Activated naive CD4-positive, alpha-beta T cell treated with anti-CD3 and anti-CD28 coated beads, Interleukin-2, amount 50 U/mL, for 24 hours (primary cell): ENCODE measurements around the gene FREY1.

Experiments used
- H3K27ac Mint-ChIP-seq: one replicate; pipeline ENCODE4 v1.8.0; 2021; ENCODE audit warnings: mild to moderate bottlenecking, mixed read lengths
- H3K27me3 Mint-ChIP-seq: one replicate; pipeline ENCODE4 v1.8.0; 2021; ENCODE audit warnings: mixed read lengths
- H3K36me3 Mint-ChIP-seq: one replicate; pipeline ENCODE4 v1.8.0; 2021; ENCODE audit warnings: mixed read lengths
- H3K4me1 Mint-ChIP-seq: one replicate; pipeline ENCODE4 v1.8.0; 2021; ENCODE audit warnings: mixed read lengths
- H3K4me3 Mint-ChIP-seq: one replicate; pipeline ENCODE4 v1.8.0; 2021; ENCODE audit warnings: mild to moderate bottlenecking, mixed read lengths
- H3K9me3 Mint-ChIP-seq: one replicate; pipeline ENCODE4 v1.8.0; 2021; ENCODE audit warnings: mixed read lengths

Gene FREY1

DNA sequence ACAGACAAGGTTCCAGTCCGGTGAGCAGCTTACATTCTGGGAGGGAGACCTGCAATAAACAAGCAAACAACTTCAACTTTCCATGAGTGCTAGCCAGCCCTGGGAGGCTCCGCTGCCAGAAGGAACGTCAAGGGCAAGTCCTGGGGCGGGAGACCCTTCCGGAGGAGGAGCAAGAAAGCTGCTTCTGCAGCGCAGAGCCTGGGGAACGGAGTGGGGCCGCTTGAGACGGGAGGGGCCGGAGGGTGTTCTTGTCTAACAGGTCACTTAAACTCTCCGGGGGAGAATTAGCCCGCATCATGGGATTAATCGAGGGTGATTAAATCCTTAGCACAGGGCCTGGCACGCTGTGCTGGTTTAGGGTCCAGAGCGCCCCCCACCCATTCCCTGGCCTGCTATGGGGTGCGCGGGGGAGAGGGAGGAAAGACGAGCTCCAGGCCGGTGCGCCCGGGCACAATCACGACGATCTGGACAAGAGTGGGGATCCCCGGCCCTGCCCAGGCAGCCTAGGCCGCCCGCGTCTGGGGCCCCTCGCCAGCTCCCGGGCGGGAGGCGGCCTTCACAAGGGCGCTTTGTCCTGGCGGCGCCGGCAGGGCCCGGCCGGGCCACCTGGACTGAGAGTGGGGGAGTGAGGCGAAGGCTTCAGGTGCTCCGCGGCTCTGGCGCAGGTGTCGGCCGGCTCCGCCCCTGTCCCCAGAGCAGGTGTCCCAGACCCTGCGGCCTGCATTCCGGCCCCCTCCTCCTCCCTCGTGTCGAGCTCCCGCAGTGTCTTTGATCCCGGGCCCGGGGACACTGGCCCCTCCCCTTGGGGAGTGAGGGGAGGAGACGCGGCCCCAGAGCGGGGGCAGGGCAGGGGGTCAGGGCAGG is 14.7 kb upstream of the FREY1 start:
- Mint-ChIP-seq H3K27ac (peak overlapping the region; percentile 23), H3K4me3 (peak overlapping the region; percentile 74), H3K36me3 (peaks cover 1% of the 10 kb centered on the region), H3K9me3 (no peaks in the 10 kb centered on the region), H3K4me1 (peaks cover 42% of the 10 kb centered on the region), H3K27me3 (peaks cover 11% of the 10 kb centered on the region)

DNA sequence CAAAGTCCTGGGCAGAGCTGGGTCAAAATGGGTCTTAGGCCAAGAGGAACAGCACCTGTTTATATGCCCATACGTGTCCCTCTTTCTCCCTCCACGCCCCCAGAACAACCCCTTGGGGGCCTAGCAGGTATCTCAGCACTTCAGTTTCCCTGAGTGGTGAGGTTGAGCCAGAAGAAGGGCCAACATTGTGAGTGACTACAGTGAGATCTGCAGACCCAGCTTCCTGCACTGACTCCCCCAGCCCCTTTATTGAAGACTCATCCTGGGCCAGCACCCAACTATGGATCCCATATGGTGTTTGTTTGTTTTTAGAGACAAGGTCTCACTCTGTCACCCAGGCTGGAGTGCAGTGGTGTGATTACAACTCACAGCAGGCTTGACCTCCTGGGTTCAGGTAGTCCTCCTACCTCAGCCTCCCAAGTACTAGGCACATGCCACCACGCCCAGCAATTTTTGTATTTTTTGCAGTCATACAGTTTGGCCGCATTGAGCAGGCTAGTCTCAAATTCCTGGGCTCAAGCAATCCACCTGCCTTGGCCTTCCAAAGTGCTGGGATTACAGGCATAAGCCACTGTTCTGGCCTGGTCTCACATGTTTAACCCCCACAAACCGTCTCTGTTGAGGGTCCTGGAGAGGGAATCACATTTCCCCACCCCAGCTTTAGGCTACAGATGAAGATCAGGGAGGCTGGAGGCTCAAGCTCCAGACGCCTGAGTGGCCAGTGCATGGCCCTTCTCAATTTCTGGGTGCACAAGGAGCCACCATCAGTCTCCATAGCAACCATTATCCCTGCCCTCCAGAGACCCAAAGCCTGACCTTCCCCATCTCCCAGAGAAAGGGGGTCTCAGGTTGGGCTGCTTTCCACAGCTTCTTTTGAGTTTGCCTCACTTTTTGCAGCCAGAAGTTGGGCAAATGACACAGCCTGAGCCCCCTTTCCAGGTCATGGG is 13.7 kb upstream of the FREY1 start:
- Mint-ChIP-seq H3K4me1 (peaks cover 51% of the 10 kb centered on the region), H3K9me3 (no peaks in the 10 kb centered on the region), H3K36me3 (peaks cover 1% of the 10 kb centered on the region), H3K4me3 (peak overlapping the region; percentile 74), H3K27ac (no peak overlapping the region), H3K27me3 (peaks cover 11% of the 10 kb centered on the region)

DNA sequence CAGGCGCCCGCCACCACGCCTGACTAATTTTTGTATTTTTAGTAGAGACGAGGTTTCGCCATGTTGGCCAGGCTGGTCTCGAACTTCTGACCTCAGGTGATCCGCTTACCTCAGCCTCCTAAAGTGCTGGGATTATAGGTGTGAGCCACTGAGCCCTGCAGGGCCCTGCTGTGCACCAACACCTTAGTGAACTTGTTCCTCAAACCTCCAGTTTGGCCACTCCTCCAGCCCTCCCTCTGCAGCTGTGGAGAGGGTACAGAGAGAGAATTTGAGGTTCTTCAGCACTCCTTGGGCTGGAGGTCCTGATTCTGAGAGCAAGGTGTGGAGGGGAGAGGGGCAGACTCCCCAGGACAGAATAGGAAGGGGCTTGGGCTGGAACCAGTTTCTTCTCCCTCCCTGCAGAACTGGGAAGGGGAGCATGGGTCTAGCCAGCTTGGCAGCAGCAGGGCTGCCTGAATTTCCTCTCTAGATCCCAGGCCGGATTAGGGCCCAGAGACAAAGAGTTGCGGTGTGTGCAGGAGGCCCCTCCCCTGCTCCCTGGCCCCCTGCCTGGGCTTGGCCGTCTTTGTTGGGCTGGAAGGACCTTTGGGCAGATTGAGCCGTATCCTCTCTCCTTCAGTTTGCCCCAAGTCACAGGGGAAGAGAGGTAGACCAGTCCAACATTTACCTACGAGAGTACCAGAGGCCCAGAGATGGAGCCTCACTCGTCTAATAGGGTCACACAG is 12.9 kb upstream of the FREY1 start:
- Mint-ChIP-seq H3K36me3 (peaks cover 1% of the 10 kb centered on the region), H3K4me3 (no peak overlapping the region), H3K27ac (no peak overlapping the region), H3K9me3 (no peaks in the 10 kb centered on the region), H3K4me1 (peaks cover 58% of the 10 kb centered on the region), H3K27me3 (peaks cover 11% of the 10 kb centered on the region)

DNA sequence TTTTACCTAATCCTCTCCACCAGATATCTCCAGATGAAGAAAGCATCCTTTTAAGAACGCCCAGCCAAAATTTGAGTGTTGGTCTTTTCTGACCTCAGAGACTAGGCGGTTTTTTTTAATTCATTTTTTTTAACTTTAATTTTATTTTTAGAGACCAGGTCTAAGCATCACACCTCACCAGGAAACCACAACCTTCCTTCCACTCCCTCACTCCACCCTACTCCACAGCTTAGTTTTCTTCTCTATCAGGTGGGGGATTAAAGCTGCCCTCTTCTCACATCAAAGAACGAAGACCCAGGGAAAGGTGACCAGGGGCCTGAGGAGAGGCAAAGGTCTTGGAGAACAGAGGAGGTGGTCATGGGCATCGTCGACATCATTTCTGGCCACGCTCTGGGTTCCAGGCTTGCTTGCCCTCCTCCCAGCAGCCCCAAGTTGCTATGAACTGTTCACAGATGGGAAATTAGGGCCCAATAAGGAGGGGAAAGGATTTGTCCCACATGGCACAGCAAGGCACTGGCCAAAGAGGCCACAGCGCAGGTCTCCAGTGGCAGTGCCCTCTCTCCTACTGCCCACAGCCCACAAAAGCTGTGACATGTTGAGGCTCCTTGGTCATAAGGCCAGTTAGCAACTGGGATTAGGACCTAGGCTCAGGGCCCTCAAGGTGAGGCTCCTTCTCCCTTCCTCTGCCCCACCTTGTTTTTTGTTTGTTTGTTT is 12.0 kb upstream of the FREY1 start:
- H3K4me3 Mint-ChIP-seq = peak overlapping the region; percentile 98
- H3K4me1 Mint-ChIP-seq = peaks cover 54% of the 10 kb centered on the region
- H3K27ac Mint-ChIP-seq = peak overlapping the region; percentile 90
- H3K9me3 Mint-ChIP-seq = no peaks in the 10 kb centered on the region
- H3K36me3 Mint-ChIP-seq = peaks cover 1% of the 10 kb centered on the region
- H3K27me3 Mint-ChIP-seq = peaks cover 8% of the 10 kb centered on the region

DNA sequence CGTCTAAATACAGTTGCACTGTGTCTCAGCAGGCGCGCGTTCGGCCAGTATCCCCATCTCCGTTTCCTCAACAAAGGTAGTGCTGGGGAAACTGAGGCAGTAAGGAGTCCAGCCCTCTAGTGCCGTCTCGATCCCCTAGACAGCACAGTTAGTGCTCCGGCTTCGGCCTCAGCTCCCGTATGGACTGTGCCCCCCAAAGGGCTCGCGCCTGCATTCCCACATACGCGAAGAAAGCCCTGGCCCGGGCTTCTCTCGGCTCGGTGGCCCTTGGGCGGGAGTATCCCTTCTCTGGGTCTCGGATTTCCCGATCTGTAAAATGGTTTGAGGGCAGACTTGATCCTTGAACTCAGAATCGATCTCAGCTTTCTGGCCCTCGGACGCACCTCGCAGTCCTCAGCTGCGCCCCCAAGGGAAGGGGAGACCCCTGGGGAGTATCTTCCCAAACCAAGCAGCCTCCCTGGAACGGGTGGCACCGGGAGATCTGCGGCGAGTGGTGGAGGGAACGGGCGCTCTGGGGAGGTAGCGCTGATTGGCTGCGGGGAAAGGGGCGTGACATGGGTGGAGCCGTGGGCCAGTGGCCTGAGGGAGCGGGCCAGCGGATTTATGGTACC is 11.4 kb upstream of the FREY1 start:
- Mint-ChIP-seq H3K4me3 (peak overlapping the region; percentile 98), H3K9me3 (no peaks in the 10 kb centered on the region), H3K27ac (peak overlapping the region; percentile 99), H3K36me3 (peaks cover 1% of the 10 kb centered on the region), H3K4me1 (peaks cover 53% of the 10 kb centered on the region), H3K27me3 (peaks cover 5% of the 10 kb centered on the region)

DNA sequence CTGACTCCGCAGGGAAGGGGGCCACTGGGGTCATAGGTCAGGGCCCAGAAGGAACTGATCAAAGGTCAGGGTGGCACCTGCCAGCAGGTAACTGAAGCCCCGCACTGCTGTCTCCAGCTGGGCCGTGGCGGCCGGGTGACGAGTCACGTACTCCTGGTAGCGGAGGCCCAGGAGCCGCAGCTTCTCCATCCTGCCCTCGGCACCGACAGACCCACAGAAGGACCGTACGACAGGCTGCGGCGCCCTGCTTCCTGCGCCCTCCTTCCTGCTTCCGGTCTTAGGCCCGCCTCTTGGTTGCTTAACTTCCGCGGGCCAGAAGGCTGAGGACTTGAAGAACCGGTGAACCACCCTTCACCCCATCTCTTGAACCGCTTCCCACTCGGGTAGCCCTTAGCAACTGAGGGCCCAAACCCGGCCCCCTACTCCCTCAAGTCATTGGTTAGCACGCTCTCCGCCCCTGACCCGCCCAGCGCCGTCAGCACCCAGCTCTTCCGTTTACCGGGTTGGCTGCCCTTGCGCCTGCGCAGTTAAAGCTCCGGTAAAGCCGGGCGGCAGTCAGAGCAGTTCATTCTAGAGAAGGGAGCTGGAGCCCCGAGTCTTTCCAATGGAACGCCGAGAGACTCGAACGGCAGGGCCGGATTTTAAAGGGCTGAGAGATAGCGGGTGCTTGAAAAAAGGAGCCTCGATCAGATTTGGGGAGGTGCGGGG is 10.7 kb upstream of the FREY1 start, which contains the start of gene PEX16:
Gene PEX16, minus strand, starts transcription at position 255 of the 708 bp plus-strand sequence. Its CDS starts 66 bp downstream, at position 189.
- Mint-ChIP-seq H3K36me3 (peaks cover 1% of the 10 kb centered on the region), H3K4me1 (peaks cover 49% of the 10 kb centered on the region), H3K4me3 (peak within 1 kb of the TSS; percentile 98), H3K27me3 (peaks cover 3% of the 10 kb centered on the region), H3K27ac (peak within 1 kb of the TSS; percentile 99), H3K9me3 (no peaks in the 10 kb centered on the region)

DNA sequence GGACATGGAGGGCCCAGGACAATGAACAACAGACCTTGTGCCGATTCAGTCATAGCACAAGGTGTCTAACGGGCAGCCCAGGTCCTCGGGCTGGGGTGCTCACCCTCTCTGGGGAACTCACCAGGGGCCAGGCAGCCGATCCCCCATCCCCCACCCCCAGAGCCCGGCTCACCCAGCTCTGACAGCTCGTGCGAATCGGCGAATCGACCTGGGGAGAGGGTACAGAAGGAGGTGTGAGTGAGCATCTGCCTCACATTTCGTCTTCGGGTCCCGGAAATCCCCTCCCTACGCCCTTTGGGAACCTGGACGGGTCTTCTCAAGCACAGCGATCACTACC is 10.2 kb upstream of the FREY1 start:
- peaks cover 3% of the 10 kb centered on the region for H3K27me3 Mint-ChIP-seq
- no peaks in the 10 kb centered on the region for H3K9me3 Mint-ChIP-seq
- peak overlapping the region; percentile 99 for H3K27ac Mint-ChIP-seq
- H3K4me1 Mint-ChIP-seq = peaks cover 49% of the 10 kb centered on the region
- peaks cover 1% of the 10 kb centered on the region for H3K36me3 Mint-ChIP-seq
- peak overlapping the region; percentile 98 for H3K4me3 Mint-ChIP-seq

DNA sequence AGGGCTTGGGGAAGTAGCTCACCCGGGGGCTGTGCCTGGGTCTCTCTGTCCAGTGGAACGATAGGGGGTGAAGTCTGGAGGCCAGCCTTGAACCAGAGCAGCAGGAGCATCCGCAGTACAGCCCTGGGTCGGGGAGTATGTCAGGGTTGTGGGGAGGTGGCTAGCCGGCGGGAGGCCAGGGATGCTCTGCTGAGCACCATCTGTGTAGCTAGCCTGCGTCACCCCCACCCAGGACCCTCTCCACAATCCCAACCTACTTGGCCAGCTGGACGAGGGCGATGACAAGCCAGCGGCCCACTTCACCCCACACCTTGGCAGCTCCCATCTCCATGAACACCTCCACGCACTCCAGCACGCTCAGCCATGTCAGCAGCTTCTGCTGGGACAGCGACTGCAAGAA is 8.4 kb upstream of the FREY1 start:
- no peaks in the 10 kb centered on the region for H3K27me3 Mint-ChIP-seq
- no peak overlapping the region for H3K27ac Mint-ChIP-seq
- H3K36me3 Mint-ChIP-seq = peaks cover 1% of the 10 kb centered on the region
- H3K4me3 Mint-ChIP-seq = peak overlapping the region; percentile 11
- no peaks in the 10 kb centered on the region for H3K9me3 Mint-ChIP-seq
- peaks cover 44% of the 10 kb centered on the region for H3K4me1 Mint-ChIP-seq

DNA sequence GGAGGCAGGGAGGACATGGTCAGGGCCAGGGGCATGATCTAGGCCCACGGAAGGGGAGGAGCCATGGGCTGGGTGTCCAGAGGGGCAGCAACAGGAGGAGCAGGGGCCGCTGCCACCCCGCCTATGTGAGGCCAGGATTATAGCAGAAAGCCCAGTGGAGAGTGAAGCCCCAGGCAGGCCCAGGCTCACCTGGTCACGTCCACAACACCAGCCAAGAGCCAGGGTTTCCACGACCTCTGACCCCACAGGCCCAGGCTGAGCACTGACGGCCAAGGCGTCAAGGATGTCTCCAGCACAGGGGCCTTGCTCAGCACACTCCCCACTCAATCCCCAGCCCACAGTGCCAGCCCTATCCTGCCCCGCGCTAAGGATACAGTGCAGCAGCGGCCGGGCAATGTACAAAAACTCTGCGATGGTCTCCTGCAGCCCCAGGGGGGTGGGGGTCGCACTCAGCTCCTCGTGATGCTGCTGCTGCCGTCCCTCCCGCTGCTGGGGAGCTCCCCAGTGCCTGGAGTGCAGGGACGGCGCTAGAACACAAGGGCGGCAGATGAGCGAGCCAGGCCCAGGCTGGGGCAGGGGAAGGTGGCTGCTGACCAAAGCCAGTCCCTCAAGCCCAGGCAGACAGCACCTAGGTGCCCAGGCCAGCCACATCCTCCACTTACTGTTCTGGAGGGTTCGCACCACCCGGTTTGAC is 7.0 kb upstream of the FREY1 start:
- Mint-ChIP-seq H3K4me1 (peaks cover 32% of the 10 kb centered on the region), H3K9me3 (no peaks in the 10 kb centered on the region), H3K4me3 (no peak overlapping the region), H3K27me3 (no peaks in the 10 kb centered on the region), H3K36me3 (peaks cover 1% of the 10 kb centered on the region), H3K27ac (no peak overlapping the region)

DNA sequence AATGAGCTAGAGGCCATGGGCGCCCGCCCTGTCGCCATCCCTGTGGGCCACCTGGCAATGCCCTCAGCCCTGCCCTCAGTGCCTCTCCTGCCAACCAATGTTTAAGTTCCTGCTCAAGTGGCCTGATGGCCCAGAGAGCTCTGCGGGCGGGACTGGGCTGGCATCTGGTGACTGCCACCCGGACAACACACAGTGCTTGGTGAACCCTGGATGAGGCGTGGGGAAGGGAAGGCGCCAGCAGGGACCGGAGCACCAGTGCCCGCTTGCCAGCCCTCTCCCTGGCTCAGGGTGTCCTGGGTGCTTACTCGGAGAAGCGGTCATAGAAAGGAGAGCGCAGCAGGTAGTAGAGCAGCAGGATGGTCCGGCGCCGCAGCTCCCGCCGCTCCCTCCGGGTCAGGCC is 6.4 kb upstream of the FREY1 start:
- Mint-ChIP-seq H3K9me3 (no peaks in the 10 kb centered on the region), H3K27me3 (no peaks in the 10 kb centered on the region), H3K36me3 (peaks cover 1% of the 10 kb centered on the region), H3K27ac (no peak overlapping the region), H3K4me1 (peaks cover 27% of the 10 kb centered on the region), H3K4me3 (no peak overlapping the region)

DNA sequence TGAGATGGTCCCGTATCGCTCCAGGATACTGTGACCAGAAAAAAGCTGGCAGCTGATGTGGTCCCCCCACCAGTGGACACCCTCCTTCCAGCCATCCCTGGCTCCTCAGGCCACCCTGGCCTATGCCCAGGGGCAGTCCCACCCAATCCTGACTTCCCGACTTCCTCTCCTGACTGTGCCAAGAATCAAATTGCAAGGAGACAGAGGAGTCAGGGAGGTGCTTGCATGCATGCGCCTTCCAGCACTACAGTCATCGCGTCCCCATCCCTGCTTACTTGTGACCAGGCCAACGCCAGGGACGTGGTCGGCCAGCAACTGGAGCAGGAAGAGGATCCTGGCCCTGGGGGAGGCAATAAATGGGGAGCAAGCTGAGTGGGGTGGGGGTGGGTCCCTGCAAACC is 3.6 kb upstream of the FREY1 start:
- H3K9me3 Mint-ChIP-seq = no peaks in the 10 kb centered on the region
- H3K4me3 Mint-ChIP-seq = no peak overlapping the region
- no peak overlapping the region for H3K27ac Mint-ChIP-seq
- H3K36me3 Mint-ChIP-seq = no peaks in the 10 kb centered on the region
- peaks cover 12% of the 10 kb centered on the region for H3K4me1 Mint-ChIP-seq
- H3K27me3 Mint-ChIP-seq = no peaks in the 10 kb centered on the region

DNA sequence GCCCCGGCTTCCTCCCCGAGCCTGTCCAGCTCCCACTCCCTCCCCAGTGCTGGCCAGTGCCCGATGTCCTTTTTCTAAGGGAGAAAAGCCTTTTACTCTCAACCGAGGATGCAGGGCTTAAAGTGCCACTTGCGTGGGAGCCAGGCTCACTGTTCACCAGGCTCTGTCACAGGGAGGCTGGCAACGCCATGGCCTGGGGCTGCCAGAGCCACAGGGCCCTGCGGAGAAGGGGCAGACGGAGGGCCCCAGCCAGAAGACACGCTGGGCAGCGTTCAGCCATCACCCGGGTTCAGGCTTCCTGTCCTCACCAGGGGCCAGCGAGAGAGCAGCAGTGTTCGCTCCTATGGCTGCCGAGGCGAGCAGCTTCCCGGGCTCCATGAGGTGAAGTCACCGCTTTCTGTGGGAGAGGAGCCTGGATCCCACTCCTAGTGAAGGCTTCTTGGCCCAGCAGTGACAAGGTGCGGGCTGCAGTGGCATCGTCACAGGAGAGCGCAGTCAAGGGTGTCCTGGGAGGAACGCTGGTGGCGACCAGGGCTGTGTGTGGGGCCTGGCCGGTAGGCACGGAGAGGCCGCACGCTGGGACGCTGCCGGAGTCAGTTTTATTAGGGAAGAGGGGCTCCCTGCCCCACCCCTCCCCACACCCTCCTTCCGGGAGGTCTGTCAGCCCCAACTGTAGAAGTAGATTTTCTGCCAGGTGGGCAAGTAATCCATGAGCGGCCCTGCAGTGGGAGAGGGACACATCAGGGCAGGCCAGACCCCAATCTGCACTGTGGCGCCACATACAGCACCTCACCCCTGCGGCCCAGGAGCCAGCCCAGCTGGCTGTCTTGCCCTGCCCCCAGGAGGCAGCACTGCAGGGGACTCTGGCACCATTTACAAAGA is 2.8 kb upstream of the FREY1 start:
- no peaks in the 10 kb centered on the region for H3K27me3 Mint-ChIP-seq
- H3K9me3 Mint-ChIP-seq = no peaks in the 10 kb centered on the region
- peaks cover 11% of the 10 kb centered on the region for H3K4me1 Mint-ChIP-seq
- H3K36me3 Mint-ChIP-seq = no peaks in the 10 kb centered on the region
- H3K27ac Mint-ChIP-seq = no peak overlapping the region
- H3K4me3 Mint-ChIP-seq = no peak overlapping the region

DNA sequence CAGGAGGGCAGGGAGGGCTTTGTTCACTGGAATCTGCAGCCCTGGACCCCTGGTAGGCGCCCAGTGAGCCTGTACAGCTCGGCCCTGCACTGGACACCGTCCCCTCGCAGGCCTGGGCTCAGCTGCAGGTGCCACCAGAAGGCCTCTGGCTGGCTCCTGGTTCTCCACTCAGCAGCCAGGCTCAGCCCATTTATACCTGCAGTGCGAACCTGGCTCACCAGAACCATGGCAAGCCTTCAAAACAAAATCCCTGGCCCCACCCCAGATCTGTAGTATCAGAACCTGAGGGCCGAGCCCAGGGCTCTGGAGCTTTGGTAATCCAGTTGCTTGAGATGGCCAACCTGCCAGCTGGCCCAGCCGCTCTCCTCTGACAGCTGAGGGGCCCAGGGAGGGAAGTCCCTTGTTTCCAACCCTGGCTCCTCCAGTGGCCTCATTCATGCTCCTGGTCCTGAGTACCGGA is 870 bp upstream of the FREY1 start:
- no peaks in the 10 kb centered on the region for H3K9me3 Mint-ChIP-seq
- H3K4me3 Mint-ChIP-seq = no peak overlapping the region
- peaks cover 11% of the 10 kb centered on the region for H3K4me1 Mint-ChIP-seq
- no peaks in the 10 kb centered on the region for H3K36me3 Mint-ChIP-seq
- H3K27me3 Mint-ChIP-seq = no peaks in the 10 kb centered on the region
- no peak overlapping the region for H3K27ac Mint-ChIP-seq
